Activated naive CD4-positive, alpha-beta T cell treated with anti-CD3 and anti-CD28 coated beads, Interleukin-2, amount 50 U/mL, for 72 hours (primary cell): ENCODE measurements around the gene TAS2R16. TPM values are rescaled to one million over a fixed set of nuclear protein-coding genes. Genes with fewer than 3 reads are reported as not detected.
"Not testable (repeated sequence)": the region's sequence is repeated elsewhere in the genome, so short reads cannot be mapped to it uniquely, and the experiment has no call there.

Source experiments
- ATAC-seq, 2 donors: fragments of 150-1000 bp; cut with Tn5 transposase; 2 replicates each; pipeline ENCODE4 v1.10.0; 2021; ENCODE audit warnings: mild to moderate bottlenecking in 2 of 2, moderate library complexity in 2 of 2
- DNase-seq, 2 donors: peaks; one replicate each; pipeline ENCODE4 v3.0.0; 2021 to 2022; ENCODE audit warnings: low spot score in 2 of 2
- H3K27ac Mint-ChIP-seq, 2 donors: one replicate each; pipeline ENCODE4 v1.8.0; 2022; ENCODE audit warnings: mild to moderate bottlenecking in 2 of 2, mixed read lengths in 2 of 2
- H3K36me3 Mint-ChIP-seq, 2 donors: one replicate each; pipeline ENCODE4 v1.8.0; 2022; ENCODE audit warnings: mixed read lengths in 2 of 2
- H3K9me3 Mint-ChIP-seq, 2 donors: one replicate each; pipeline ENCODE4 v1.8.0; 2022; ENCODE audit warnings: mixed read lengths in 2 of 2
- total RNA-seq, 2 donors: library from RNA; stranded (reverse); gene quantifications; one replicate each; pipeline ENCODE4 v1.2.3, GENCODE V29; 2022

Gene TAS2R16
- total RNA-seq, 2 donors from 2014 or later = not detected

DNA sequence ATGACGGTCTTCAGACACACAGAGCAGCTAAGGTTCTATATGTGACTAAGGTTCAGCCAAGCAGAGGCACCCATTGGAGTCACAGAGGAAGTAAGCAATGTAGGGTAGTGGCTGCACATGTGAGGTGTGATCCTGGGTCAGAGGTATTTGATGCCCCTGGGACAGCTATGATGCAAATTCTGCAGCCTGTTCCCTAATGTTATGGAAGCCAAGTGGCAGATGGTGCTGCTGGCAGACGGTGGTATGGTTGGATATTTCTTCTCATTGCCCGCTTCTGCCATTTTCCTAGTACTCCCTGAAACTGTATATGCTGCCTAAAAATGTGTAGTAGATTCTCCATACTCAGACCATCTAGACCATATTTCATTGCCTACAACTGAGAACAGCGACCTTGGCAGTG, 7.2 kb downstream of the TAS2R16 start:
- H3K9me3 Mint-ChIP-seq = peaks cover 5 to 6% of the 10 kb centered on the region in 2 donors
- ATAC-seq (no peak), DNase-seq (no peak)
- no peak overlapping the region for H3K27ac Mint-ChIP-seq
- no peaks in the 10 kb centered on the region for H3K36me3 Mint-ChIP-seq

DNA sequence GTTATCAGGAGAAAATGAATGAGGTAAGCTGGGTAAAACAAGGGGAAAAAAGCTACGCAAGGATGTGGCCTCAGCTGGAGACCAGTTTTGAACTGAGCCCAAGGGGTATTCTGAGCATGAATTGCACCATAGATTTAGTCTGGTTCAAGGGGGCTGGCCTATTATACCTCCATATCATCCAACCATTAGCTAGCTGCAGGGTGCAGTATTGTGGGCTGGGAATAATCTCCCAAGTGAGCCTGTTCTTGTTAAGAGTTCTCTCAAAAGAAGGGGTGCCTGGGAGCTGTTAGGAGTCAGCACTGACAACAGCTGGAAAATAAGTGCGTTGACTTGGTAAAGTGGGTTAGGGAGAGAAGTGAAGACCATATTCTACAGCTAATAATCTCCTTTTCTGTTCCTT, 8.0 kb downstream of the TAS2R16 start:
- H3K9me3 Mint-ChIP-seq = peaks cover 4 to 5% of the 10 kb centered on the region in 2 donors

DNA sequence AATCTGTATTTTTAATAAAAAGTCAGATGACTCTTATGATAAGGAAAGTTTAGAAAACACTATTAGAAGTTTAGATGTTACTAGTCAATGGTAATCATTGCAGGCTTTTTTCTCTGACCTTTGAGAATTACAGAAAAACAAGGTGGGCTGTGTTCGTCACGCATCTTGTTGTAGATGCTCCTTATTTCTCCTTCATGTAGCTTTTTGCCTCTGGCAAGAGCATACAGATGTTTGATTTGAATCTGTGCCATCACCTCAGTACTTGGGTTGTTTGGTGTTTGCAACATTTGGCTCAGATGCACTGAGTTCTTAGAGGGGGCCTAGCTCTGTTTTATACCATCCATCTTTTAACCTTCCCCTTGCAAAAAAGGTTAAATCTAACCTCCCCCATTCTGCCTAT, 11.5 kb downstream of the TAS2R16 start:
- DNase-seq (no peak), ATAC-seq (no peak)
- Mint-ChIP-seq H3K36me3 (no peaks in the 10 kb centered on the region), H3K27ac (no peak overlapping the region), H3K9me3 (peaks cover under 1 to 3% of the 10 kb centered on the region in 2 donors)

More for the DNA sequence above, 8.0 kb downstream of the TAS2R16 start:
- Mint-ChIP-seq H3K36me3 (no peaks in the 10 kb centered on the region), H3K27ac (no peak overlapping the region)
- ATAC-seq = no peak
- DNase-seq = no peak

DNA sequence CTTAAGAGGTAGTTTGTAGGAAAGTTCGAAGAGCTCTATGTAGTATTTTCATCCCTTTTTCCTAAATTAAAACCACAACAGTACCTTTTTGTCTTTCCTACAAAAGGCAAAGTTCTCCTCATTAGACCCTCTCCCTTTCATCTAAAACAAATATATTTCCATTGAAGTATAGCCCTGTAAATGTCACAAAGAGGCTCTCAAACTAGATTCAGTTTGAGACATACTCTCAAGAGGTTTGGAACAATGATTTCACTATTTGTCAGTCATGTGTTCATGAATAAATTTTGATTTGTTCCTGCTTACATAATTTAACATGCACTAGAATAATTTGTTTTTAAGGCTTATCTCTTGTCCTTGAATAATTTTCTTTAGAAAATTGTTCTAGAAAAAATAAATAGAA, 12.2 kb downstream of the TAS2R16 start:
- DNase-seq (no peak), ATAC-seq (no peak)
- H3K36me3 Mint-ChIP-seq = no peaks in the 10 kb centered on the region
- no peak overlapping the region for H3K27ac Mint-ChIP-seq
- peaks cover 0 to 8% of the 10 kb centered on the region in 2 donors for H3K9me3 Mint-ChIP-seq

DNA sequence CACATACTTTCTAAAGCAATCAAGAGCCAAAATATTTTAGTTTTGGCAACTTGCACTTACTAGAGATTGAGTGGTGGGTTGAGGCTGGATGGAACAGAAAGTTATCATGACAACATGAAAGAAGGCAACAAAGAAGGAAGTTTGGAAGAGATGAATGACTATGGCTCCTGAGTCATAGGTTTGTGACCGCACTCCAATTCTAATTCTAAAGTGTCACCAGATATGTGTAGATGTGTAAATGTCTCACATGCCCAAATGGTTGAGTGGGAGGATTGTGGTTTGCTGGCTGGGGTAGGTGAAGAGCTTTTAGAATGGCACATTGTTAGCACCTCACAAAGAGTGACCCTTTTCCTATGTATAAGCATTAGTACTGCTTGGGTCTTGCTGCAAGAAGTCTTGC, 20.2 kb downstream of the TAS2R16 start:
- DNase-seq (no peak), ATAC-seq (no peak)
- H3K36me3 Mint-ChIP-seq = no peaks in the 10 kb centered on the region
- no peak overlapping the region for H3K27ac Mint-ChIP-seq
- H3K9me3 Mint-ChIP-seq = peaks cover 12 to 22% of the 10 kb centered on the region in 2 donors

DNA sequence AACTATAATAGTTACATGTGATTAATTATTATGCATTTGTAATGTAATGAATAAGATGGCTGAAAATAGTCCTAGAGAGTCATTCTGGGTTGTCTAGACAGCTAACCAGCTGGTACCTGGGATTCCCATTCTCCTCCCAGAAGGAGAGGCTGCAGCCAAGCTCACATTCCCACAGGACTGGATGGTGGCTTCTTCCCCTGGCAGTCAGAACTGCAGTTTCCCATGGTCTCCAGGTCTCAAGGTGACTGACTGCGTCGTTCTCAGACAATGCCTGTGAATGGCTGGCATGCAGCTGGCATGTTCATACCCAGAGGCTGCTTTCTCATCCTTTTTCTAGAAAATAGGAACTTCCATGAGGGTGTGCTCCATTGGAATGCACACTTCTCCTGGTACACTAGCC, 21.3 kb downstream of the TAS2R16 start:
- Mint-ChIP-seq H3K9me3 (peaks cover 12 to 25% of the 10 kb centered on the region in 2 donors), H3K36me3 (no peaks in the 10 kb centered on the region), H3K27ac (no peak overlapping the region)
- no peak for DNase-seq
- ATAC-seq = no peak

DNA sequence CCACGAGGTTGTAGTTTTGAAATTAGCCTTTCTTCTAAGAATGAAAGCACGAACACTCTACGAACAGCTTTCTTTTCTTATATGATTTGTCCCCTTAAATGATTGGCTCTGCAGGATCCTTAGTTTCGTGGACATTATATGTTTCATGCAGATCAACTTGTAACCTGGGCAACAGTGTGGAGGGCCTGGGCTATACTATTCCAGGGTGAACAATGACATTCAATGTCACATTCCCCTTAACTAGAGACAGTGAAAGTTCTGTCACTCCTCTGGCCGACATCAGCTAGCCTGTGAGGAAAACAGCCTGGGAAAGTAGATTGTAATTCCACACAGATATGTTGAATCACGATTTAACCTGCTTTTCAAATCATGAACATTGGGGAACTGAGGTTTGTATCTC, 23.4 kb downstream of the TAS2R16 start:
- ATAC-seq = no peak
- Mint-ChIP-seq H3K9me3 (peaks cover 16 to 17% of the 10 kb centered on the region in 2 donors), H3K27ac (no peak overlapping the region), H3K36me3 (no peaks in the 10 kb centered on the region)
- no peak for DNase-seq

DNA sequence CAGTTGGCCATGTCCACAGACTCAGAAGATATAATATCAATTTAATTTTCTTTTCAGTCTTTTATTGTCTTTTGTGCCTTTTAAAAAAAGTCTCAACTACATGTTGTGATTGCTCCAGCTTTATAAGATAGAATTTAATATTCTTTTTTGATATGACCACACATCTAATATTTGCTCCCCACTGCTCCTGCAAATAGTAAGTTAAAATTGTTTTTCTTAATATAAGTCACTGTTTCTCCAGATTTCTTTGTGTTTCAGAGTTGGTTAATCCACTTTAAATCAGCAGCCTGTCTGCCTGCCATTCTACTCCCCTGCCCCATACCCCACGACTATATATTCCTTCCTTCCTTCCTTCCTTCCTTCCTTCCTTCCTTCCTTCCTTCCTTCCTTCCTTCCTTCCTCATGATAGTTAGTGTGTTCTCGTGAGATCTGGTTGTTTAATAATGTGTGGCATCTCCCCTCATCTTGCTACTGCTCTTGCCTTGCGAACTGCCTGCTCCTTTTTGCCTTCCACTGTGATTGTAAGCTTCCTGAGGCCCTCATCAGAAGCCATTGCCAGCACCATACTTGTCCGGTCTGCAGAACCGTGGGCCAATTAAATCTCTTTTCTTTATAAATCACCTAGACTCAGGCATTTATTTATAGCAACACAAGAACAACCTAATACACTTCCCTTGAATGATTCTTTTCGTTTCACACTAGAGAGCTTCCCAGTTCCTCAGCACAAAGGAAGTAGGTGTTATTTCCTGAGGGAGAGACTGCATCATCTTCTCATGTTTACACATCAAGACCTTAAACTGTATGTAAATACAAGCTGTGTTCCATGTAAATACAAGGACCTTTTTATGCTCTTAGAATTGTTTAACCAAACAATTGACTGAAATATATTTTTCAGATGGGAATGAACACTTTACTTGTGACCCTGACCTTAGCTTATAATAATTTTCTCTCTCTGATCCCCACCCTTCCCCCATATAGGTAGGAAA, 24.5 kb downstream of the TAS2R16 start:
- Mint-ChIP-seq H3K9me3 (peaks cover 12% of the 10 kb centered on the region in 2 donors), H3K36me3 (no peaks in the 10 kb centered on the region), H3K27ac (peak overlapping the region in 1 of 2 donors; percentile 11)
- DNase-seq (no peak), ATAC-seq (no peak)

DNA sequence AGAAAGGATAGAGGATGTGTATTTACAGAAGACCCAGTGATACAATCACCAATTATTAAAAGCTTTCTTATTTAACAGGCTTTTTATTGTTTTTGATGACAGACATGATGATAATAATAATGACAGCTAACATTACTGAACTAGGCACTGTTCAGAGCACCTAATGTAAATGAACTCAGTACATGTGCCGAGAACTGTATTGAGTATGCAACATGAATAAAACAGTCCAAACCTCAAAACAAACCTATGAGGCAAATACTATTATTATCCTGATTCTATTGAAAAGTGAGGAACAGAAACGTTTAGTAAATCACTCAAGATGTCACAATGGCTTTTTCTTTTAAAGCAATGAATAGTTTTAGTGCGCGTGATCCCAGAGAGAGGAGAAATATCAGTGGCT, 27.1 kb downstream of the TAS2R16 start:
- ATAC-seq = no peak
- peaks cover 8 to 17% of the 10 kb centered on the region in 2 donors for H3K9me3 Mint-ChIP-seq
- no peak overlapping the region for H3K27ac Mint-ChIP-seq
- DNase-seq = no peak
- H3K36me3 Mint-ChIP-seq = no peaks in the 10 kb centered on the region

DNA sequence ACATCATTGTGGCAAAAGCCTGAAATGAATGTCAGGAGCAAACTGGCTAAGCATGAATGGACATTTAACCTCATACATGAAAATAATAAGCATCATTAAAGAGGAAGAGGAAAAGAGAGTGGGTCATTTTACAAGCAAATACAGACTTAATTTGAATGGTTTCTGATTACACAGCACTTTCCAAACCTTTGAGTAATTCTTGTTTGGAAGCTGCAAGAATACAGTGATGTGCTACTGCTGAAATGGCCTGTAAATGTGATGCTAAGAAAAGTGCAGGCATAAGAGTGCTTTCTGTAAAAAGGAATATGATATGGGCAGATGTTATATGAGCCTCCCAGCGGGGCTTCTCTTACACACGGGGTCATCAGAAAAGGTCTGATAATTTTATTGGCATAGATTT, 30.2 kb downstream of the TAS2R16 start:
- no peak for DNase-seq
- Mint-ChIP-seq H3K9me3 (peaks cover 8% of the 10 kb centered on the region in 2 donors), H3K27ac (no peak overlapping the region), H3K36me3 (no peaks in the 10 kb centered on the region)
- ATAC-seq = no peak

DNA sequence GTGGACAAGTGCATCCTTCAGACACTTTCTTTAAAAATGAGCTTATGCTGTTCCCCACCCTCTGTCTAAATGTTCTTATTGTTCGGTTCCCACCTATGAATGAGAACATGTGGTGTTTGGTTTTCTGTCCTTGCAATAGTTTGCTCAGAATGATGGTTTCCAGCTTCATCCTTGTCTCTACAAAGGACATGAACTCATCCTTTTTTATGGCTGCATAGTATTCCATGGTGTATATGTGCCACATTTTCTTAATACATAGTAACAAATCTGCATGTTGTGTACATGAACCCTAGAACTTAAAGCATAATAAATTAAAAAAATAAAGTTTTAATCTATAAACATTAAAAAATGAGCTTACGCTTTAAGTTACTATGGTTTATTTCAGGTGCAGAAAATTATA, 41.8 kb downstream of the TAS2R16 start:
- ATAC-seq, DNase-seq, H3K36me3 Mint-ChIP-seq, H3K27ac Mint-ChIP-seq: not testable (repeated sequence)
- H3K9me3 Mint-ChIP-seq = peaks cover 6 to 11% of the 10 kb centered on the region in 2 donors

DNA sequence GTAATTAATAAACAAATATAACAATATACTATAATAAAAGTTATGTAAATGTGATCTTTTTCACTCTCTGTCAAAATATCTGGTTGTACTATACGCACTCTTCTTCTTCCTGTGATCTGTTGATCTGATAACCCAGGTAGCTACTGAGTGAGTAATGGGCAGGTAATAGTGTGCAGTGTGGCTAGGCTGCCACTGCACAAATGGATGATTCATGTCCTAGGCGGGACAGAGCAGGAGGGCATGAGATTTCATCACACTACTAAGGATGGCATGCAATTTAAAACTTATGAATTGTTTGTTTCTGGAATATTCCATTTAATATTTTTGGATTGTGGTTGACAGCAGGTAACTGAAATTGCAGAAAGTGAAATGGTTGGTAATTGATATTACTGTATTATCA, 44.5 kb downstream of the TAS2R16 start:
- no peak for ATAC-seq
- H3K9me3 Mint-ChIP-seq = peaks cover 6 to 8% of the 10 kb centered on the region in 2 donors
- H3K27ac Mint-ChIP-seq = no peak overlapping the region
- no peaks in the 10 kb centered on the region for H3K36me3 Mint-ChIP-seq
- no peak for DNase-seq

DNA sequence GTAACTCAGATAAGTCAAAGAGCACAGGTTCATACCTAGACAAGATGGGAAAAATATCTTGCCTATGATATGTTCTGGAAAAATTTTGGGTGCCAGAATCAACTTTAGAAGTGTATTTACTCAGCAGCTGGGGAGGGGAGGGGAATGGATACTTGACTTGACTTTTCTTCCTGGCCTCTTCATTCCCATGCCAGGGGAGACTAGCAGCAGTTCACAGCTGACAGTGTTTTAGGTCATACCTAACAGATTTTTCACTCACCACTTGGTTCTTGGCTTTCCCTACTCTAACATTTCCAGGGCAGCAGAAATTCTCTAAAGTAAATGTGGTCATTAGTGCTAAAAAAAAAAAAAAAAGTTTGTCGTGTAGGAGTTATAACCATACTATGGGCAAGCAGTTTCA, 46.3 kb downstream of the TAS2R16 start:
- Mint-ChIP-seq H3K27ac (no peak overlapping the region), H3K9me3 (peaks cover 3 to 9% of the 10 kb centered on the region in 2 donors), H3K36me3 (no peaks in the 10 kb centered on the region)
- DNase-seq = no peak
- no peak for ATAC-seq

Other genes starting within 250 kb of the TAS2R16 start
- not detected for gene CADPS2, start 109.2 kb downstream of the TAS2R16 start, total RNA-seq
- gene SLC13A1, start 204.3 kb upstream of the TAS2R16 start, total RNA-seq = not detected